Embryonic facial prominence (tissue), 1 donor: Measurements from ENCODE around the gene DCPS.
"Not testable (repeated sequence)": the region's sequence is repeated elsewhere in the genome, so short reads cannot be mapped to it uniquely, and the experiment has no call there.

Experiments
- DNase-seq: peaks from one replicate; pipeline ENCODE4 v3.0.0-alpha.2; 2016; ENCODE audit errors: extremely low spot score

The DCPS gene

DNA sequence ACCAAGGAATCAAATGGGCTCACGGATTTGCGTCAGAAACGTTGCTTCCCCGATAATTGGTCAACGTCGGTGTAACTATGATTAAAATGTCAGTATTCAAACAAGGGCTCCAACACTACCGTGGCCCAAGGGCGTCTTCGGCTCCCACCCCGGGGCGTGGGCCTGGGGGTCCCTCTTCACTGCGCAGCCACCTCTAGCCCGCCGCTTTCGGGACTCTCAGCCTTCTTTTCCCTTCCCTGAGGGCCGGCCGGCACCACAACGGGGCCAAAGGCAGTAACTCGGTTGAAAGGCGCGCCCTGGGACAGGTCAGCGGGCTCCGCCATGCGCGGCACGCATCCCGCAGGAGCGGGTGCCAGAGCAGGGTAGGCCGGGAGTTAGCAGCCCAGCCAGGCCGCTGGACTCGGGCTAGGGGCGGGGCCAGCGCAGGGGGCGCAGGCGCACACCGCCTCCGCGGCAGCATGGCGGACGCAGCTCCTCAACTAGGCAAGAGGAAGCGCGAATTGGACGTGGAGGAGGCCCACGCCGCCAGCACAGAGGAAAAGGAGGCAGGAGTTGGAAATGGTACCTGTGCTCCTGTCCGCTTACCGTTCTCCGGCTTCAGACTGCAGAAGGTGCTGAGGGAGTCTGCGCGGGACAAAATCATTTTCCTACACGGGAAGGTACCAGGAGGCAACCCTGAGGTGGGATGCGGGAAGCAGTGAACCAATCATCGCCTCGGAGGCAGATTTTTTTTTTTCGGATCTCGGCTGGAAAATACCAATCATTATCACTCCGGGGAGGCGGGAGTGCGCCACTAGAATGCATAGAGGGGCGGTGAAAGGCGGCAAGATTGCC, at the start of gene DCPS:
Gene DCPS, plus strand, starts transcription at position 438 of the 834 bp plus-strand sequence. Its CDS starts 21 bp downstream, at position 459.
- peak; percentile 76 for DNase-seq

- no peak for DNase-seq
Observed at GRCh38 chr11:126254819-126255218, 49.0 kb upstream of the DCPS start.

DNA sequence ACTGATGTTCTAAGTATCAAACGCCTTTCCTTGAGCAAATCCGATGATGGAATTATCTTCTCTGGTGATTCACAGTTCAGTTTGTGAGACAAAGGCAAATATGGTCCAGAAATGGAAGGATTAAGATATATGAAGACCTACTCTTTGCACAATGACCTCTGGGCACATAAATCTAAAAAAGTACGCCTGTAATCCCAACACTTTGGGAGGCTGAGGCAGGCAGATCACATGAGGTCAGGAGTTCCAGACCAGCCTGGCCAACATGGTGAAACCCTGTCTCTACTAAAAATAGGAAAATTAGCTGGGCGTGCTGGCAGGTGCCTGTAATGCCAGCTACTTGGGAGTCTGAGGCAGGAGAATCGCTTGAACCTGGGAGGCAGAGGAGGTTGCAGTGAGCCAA, 48.4 kb upstream of the DCPS start:
- not testable (repeated sequence) for DNase-seq

- no peak for DNase-seq
Observed at GRCh38 chr11:126256216-126256615, 47.6 kb upstream of the DCPS start.

DNA sequence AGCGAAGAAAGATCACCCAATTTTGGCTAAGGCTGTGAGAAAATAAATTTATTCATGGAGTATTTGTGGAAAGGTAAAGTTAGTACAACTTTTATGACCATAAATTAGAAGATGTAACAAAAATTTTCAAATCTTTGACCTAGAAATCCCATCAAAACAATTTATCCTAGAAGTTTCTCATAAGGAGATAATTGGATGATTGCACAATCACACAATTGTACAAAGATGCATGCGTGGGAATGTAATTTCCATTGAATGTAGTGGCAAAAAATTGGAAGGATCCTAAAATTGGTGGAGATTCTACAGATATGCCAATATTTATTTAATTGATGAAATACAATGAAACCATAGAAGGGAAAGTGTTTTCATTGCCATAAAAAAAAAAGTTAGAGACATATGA, 46.7 kb upstream of the DCPS start:
- no peak for DNase-seq

- no peak for DNase-seq
Observed at GRCh38 chr11:126257764-126258163, 46.1 kb upstream of the DCPS start.

DNA sequence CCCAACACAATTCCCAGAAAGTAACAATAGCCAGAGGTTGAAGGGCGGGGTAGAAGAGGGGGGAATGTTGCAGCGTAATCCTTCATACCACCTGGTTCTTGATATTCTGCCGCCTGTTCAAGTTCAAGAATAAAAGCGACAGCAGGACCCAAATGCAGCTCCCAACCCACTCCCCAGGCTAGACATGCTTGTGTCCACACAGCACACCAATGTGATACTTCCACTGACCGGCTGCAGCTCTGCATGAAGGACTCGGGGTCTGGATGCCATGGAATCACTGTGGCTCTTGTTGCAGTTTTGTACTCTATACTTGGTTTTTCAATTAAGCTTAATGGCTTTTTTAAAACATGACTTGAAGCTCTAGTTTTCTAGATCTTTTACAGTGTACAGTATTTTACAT, 41.6 kb upstream of the DCPS start:
- DNase-seq, result no peak

DNA sequence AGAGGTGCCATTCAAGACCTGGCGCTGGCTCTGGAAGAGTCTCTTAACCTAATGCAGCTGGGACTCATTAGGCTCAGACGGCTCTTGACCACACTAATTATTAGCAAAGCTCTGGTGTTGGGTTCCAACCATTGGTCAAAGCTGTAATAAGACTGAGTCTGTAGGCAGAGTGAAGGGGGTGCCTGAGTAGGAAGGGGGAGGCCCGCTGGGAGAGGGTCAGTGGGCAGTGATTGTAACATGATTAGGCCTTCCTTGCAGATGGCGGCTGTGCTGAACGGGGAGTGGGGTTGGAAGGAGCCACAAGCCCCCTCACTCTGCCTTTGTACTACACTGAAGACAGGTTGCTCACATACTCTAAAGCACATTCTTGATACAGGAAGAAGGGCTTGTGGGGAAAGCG, 40.4 kb upstream of the DCPS start:
- DNase-seq, result no peak

DNA sequence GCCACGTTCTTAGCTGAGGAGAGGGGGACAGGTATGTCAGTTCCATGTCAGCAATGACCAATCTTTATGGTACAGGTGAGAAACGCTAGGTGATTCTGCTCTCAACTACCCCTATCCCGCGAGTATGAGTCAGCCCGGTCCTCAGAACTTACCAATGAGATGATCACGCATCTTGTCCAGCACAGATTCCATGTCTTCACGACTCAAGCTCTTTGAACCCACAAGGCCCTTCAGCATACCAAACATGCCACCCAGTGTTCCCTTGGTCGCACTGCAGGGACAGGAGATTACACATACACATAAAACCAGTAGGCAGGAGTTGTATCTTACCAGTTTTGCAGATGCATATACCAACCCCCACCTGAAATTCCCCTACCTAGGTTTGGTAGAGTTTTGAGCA, 38.0 kb upstream of the DCPS start:
- no peak for DNase-seq

DNA sequence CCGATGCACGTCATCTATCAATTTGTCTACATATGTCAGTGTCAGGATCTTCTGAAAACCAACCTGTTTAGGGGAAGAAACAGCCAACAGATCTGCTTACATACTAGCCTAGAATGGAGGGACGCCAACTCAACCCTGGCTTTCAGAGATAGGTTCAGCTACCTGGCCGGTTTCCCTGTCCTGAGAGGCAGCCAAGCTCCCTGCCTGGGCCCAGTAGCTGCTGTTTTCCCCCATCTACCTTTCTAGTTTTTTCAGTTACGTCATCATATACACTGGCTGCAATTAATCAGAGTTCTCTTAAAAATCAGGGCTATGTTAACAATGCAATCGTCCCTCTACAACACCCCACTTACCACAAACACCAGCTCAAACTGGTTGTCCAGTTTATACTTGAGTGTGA, 36.2 kb upstream of the DCPS start:
- DNase-seq, result no peak

DNA sequence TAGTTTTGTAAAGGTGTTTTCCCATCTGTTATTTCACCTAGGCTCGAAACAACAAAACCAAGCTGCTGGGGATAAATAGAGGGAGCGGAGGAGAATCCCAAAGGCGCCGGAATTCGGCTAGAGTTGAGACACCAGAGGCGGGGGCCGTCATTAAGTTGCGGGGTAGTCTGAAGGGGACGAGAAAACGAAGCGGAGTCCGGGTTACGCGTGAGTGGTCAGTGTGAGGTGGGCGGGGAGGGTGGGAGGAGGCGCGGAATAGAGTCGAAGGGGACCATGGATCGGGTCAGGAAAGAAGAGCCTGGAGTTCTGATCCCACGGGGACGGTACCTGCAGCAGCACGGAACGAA, 35.5 kb upstream of the DCPS start:
- DNase-seq, result no peak

- DNase-seq, result peak; percentile 98
Observed at GRCh38 chr11:126268708-126269579, 34.9 kb upstream of the DCPS start, which contains the start of the genes FOXRED1 and SRPRA. Gene FOXRED1 (plus strand): TSS chr11:126269154. CDS start chr11:126269207, 53 bp downstream. Gene SRPRA (minus strand): TSS chr11:126268895. CDS start chr11:126268804, 91 bp downstream.

- no peak for DNase-seq
Observed at GRCh38 chr11:126277322-126277721, 26.5 kb upstream of the DCPS start.

DNA sequence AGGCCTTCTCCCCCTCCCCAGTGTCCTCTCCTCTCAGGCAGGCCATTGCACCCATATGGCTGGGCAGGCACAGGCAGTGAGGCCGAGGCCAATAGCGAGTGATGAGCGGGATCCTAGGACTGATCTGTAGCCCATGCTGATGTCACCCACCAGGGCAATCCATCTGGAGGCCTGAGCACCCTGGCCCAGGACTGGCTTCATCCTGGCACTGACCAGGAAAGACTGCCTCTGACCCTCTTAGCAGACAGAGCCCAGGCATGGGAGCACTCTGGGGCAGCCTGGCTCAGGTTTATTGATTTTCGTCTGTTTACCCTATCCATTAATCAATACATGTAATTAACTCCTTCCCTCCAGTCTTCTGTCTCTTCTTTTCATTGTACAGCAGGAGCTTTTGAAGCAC, 26.1 kb upstream of the DCPS start:
- no peak for DNase-seq

DNA sequence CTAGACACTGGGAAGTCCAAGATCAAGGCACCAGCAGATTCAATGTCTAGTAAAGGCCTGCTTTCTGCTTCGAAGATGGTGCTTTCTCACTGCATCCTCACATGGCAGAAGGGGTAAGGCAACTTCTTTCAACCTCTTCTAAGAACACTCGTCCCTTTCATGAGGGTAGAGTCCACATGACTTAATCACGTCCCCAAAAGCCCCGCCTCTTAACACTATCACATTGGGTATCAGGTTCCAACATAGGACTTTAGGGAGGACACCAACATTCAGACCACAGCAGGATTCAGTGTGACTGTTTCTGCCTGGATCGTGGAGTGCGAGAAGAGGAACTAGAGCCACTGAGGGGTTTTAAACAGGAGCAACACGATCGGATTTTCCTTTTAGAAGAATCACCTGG, 24.7 kb upstream of the DCPS start:
- no peak for DNase-seq

DNA sequence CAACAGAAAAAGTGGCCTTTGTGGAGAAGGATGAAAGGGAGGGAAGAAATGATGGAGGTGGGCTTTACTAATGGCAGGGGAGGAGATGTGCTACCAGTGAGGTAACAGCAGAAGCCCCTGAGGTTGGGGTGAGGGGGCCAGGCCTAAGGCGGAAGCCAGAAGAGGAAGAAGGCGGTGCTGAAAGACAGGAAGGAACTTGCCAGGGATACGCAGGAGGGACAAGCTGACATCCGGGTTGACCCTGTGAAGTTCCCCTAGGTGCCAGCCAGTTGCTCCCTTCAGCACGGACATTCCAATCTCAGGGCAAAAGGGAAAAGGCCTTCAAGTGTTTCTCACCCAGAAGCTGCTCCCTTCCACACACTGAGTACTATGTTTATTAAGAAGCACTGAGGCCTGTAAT, 23.3 kb upstream of the DCPS start:
- no peak for DNase-seq

DNA sequence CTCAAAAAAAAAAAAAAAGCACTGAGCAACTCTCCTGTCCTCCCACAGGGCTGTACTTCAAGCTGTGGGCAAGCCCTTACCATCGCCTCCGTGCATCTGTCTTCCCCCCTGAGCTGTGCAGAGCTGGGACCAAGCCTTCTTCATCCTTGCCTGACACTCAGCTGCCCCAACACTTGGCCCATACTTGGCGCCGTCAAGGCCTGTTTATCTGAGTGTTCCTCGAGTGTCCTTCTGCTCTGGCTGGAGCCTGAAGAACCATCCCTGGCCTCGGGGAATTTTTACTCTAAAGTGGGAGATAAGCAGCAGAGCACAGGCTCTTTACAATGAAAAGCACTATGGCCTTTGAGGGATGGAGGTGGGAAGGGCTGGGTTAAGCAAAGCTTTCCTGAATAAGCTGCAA, 22.6 kb upstream of the DCPS start:
- DNase-seq, result no peak

GRCh38 chr11:126281666-126282175, 22.1 kb upstream of the DCPS start:
- no peak for DNase-seq

DNA sequence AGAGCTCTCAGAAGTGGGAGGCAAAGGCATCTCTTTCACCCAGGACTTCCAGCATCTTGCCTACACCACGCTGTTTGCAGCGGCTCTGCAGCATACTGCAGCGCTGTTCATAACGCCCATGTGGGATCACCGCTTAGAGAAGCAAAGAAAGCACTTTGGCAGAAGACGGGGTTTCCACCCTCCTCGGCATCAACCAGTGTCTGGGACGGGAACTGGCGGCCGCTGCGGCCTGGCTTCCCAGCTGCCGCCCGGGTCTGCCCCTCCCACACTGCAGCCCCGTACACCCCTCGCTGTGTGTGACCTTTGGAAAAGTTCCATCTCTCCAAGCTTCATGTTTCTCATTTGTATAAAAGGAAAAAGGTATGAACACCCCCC, 21.5 kb upstream of the DCPS start:
- DNase-seq, result no peak

DNA sequence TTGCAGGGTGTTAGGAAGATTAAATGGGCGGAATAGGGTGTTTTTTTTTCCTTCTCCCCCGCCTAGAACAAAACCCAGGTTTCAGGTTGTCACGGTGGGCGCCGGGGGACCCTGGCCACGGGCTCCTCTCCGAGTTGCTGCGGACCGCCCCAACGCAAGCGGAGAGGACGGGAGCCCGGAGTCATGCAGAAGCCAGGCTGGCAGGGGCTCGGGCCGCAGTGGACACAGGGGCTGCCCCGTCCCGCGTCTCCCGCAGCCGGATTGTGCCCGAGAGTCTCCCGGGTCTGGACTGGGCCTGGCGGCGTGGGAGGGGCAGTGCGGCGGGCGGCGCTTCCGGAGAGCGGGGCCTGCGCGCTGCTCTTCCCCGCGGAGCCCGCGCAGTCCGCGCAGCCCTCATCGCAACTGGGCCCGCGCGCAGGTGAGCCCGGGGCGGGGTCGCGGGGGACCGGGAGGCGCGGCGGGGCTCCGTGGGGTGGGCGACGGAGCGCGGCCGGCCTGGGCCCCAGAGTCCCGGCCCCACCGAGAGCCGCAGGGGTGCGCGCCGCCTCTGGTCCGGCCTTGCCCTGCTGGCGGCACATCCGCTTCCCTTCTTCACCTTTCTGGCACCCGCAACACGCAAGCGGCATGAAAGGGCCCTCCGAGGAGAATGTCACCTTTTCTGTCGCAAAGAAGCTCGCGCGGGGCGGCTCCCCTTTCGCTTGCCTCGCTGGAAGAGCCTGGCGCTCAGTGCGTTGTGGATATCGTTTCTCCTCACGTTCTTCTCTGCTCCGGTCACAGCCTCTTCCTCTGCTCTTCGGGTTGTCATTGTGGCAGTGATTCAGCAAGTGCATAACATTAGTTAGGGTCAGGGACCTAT, 20.9 kb upstream of the DCPS start, which contains the start of gene TIRAP:
Gene TIRAP, plus strand, starts transcription at position 358 of the 856 bp plus-strand sequence. CDS start 7,802 bp downstream, outside the sequence.
- peak; percentile 70 for DNase-seq

- DNase-seq, result no peak
Observed at GRCh38 chr11:126284829-126285228, 19.0 kb upstream of the DCPS start.
